Measurements from ENCODE around the gene CH25H.
"Not testable (repeated sequence)": the region's sequence is repeated elsewhere in the genome, so short reads cannot be mapped to it uniquely, and the experiment has no call there.

Gene CH25H

DNA sequence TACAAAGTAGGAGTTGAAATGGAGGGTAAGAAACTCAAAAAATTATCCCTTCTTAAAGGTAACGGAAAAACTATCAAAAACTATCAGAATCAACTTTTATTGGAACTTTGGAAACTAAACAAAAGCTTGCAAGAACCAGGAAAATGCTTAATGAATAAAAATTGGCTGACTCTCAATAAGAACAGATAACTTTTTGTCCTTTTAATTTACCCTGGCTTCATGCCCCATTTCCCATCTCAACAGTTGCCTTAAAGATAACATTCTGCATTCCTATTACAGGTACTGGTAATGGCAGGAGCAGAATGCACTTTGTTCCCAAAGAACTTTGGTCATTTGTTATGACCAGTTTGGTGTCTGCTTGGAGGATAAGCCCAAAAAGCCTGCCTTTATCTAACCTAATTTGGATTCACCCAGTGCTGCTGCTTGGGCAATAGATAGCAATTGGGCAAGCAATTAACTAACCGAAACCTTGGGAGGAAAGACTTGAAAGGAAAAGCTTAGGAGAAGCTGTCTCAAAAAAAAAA lies 17.8 kb downstream of the CH25H start:
- no peak for DNase-seq

DNA sequence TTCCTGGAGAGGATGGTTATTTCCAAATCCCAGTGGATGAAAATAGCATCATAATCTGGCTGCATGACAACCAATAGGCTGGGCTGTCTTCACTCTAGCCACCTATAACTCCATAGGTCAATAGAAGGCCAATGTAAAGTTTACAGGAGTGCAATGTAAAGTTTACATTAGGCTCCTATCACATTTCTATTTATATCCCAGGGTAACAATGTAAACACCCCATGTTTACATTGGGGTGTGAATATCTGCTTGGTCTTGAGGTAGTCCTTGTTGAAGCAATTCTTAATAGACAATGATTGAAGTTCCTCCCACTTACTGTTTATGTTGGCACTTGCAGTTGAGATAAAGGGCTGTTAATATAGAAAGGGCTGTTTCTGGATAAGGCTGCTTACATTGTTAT lies 21.5 kb downstream of the CH25H start:
- no peak for DNase-seq

DNA sequence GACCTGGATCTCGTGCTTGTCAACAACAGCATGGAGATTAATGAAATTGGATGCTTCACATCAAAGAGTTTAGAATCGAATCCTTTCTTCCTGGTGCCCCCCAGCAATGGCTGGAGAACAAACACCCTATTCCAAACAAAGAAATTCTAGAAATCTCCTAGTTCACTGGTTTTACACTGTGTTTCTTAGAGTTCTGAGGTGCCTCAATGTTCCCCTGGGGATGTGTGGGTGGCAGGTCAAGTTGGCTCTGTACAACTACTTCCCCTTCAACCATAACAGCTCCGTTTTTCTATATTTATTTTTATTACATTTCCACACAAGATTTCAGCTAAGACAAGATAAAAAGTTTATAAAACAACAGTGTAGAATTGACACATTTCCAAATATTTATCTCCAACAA lies 22.5 kb downstream of the CH25H start:
- DNase-seq: no peak

DNA sequence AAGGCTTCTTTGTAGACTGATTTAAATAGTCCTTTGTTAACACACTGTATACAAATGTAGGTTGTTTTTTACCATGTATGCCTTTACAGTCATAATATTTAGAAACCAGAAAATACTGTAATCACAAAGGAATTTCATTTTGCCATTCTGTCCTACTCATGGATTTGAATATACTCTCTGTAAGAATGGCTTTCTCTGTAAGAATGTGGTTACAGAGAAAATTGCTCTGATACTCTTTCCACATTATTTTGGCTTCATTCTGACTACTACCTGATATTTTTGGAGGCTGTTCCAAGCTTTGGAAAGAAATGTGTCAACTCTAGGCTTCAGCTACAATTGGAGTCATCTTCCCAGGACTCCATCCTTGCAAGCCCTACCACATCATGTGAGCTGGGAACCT lies 23.5 kb downstream of the CH25H start:
- DNase-seq: no peak

DNA sequence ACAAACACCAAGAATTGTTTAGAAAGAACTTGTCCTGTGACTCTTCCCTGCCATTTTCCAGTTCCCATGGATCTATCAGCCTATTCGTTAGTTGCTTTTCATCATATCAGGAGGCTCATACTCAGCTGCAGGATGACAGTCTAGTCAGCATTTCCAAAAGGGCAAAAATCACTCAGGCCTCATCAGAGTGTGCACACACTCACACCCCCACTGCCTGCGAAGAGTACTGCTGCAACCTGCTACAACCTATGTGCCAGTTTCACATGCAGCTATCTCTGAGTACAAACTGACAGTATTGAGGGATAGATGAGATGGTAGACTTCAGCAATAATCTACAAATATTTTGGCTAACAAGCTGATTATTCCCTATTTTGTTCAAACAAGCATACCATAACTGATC lies 24.2 kb downstream of the CH25H start:
- no peak for DNase-seq

DNA sequence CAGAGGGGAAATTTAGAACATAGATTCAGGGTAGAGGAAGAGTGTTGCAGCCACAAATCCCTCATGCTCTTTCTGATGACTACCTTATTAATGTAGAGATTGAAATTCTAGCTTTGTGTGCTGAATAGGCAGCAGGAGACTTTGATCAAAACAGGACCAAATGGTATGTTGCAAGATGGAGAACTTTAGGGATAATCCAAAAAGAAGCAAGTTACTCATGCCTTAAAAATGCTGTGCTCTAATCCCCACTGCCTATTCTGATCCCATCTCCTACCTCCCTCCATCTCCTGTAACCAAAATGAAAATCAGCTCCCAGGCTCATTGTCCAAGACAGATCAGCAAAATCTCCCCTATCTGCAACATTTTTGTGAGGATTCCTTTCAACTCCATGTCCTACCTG lies 31.3 kb downstream of the CH25H start:
- DNase-seq: no peak

DNA sequence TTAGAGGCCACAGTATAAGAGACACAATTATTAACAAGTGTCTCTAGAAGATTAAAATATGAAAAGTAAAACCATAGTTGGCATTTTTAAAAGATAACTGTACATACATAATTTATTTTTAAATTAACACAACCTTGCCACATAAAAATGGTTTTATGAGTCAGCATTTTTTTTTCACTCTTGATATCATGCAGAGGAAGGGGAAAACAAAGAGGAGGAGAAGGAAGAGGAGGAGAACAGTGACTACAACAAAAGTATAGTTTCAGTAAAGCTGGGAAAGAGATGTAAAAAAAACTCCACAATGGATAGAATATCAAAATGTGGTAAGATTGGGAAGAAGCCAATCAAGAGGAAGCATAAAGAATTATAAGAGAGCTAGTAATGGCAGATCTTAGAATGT lies 34.0 kb downstream of the CH25H start:
- no peak for DNase-seq

DNA sequence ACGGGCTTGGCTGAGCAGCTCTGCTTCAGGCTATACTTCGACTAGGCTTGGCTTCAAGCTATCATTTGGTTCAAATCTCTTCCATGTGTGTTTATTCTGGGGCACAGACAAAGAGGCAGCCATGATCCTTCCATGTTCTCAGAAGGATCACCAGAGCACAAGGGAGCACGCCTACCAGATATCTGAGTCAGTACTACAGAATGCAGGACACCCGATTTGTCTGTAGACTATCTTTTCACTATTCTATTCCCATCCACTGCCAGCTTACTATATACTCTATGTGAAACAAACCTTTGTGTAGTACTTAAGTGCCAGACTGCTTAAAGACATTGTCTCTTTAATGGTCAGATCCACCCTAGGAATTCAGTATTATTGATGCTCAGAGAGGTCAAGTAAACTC lies 35.1 kb downstream of the CH25H start:
- no peak for DNase-seq

DNA sequence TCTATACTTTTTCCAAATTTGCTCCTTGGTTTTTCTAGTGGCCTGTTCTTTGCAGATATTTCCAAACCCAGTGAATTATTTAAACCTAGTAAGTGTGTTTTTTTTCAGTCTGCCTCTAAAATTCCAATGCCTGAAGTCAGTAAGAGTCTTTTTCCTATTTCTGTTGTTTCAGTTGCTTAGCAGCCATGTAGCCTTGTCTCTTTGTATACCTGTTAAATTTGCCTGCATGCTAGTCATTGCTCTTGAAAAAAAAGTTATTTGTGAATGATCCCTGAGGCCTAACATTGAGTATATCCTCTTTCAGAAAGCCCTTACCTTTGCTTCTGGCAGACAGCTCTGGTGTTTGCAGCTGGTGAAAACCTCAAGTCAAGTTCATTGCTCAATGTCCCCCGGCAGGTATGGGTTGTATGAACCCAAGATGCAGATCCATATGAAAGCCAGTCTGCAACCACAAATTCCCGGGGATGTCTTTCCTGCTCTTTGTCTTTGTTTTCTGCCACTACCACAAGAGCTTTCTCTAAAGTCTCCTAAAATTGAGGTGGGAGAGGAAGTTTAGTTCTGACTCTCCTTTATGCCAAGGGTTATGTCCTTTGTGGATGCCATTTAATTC lies 35.7 kb downstream of the CH25H start:
- no peak for DNase-seq

DNA sequence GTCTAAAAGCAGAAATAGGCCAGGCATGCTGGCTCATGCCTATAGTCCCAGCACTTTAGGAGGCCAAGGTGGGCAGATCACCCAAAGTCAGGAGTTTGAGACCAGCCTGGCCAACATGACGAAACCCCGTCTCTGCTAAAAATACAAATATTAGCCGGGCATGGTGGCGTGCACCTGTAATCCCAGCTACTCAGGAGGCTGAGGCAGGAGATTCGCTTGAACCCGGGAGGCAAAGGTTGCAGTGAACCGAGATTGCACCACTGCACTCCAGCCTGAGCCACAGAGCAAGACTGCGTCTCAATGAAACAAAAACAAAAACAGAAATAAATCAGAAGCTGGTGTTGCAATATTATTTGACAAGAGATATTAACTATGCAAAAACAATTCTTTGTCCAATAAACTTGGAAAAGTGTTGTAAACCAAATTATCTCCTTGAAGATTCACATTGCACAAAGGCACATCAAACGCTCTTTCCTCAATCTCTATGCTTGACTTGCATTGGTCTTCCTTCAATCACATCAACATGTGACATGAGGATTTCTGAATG lies 38.7 kb downstream of the CH25H start:
- not testable (repeated sequence) for DNase-seq

DNA sequence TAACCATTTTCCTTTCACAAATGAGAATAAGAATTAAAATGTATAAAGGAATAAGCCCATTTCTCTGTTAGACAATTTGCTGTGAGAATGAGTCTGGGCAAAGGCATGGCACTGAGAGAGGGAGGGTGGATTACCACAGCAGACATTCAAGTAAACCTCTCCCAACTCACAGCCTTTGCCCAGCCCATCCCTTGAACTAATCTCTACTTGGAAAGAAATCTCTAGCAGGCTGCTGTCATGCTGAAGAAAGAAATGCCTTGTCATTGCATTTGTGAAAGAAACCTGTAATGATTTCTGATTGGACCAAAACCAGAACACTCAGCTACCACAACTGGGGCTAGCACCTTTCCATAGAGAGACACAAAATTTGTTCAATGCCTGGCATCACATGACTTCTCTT lies 39.2 kb downstream of the CH25H start:
- no peak for DNase-seq

DNA sequence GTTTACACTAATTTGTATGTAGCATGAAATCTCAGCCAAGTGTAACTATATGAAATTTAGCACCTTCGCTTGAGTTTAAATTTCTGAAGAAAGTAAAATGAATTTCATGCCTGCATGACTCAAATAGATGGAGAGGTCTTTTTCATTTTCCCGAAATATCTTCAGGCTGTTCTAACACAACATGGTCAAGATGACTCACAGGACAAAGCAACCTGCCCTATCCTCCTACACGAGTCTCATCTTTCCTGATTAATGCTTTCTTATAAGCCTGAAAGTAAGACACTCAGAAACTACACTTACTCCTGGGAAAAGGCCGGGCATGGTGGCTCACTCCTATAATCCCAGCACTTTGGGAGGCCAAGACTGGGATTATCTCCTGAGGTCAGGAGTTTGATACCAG lies 41.2 kb downstream of the CH25H start:
- DNase-seq: no peak

DNA sequence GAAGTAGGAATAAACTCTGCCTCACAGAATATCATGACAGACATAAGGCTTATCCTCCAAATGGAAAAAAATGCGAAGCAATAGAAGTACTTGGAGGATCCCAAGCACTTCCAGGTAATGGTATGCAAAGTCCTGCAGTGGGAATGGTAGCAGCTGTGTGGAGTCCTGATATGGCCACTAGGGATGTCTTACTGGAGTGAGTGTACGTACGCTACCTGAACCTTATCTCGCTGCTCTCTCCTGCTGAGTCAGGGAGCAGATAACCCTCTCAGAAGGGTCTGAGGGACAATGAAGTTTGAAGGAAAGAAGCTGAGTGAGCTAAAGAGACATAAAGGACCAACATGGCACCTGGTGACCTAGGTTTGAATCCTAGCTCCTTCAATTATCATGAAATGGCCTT lies 42.2 kb downstream of the CH25H start:
- no peak for DNase-seq

DNA sequence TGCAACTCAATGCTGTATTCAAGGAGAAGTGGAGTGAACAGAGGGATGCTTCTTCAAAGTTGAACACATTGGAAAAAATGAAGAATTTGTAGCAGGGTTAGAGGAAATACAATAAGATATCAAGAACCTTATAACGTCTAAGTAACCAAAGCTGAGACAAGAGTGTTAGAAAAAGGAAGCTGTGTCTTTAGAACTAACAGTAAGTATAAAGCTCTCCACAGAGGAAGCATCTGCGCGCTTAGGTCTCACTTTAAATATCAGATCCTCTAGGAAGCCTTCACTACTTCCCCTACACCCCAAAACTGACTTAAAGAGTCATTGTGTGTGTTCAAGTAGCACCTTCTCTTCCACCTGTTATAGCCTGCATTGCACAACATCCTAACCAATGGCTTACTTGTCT lies 43.0 kb downstream of the CH25H start:
- DNase-seq: no peak

DNA sequence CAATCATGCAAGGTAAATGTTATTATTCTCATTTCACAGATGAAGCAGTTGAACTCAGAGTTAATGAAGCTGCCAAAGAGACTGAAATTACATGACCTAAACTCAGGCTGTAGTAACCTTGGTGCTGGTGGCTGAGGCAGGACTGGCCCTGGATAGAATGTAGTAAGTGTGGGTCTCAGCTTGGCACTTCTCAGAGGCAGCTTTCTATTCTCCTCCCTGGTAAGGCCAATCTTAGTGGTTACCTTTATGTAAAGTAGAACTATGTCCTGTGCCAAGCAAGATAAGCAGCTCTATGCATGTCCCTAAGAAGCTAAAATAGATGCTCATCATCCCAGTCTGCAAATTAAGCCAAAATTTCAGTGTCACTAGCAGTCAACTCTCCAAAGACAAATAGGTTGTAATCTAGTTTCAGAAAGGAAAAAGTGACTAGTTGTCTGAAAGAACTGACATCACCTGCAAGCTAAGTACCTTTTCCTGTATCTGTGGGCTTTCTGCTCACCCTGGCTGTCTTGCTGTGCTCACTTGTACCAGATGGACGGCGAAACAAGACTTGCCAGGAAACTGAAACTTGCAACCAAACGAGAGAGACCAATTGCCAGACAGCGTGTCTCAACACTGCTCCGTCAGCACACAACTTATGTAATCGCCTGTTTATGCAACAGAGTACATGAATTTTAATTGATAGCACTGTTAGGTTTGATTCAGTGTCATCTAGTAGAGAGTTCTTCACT lies 43.7 kb downstream of the CH25H start:
- peak; percentile 5 to 26 (median 14) for DNase-seq

DNA sequence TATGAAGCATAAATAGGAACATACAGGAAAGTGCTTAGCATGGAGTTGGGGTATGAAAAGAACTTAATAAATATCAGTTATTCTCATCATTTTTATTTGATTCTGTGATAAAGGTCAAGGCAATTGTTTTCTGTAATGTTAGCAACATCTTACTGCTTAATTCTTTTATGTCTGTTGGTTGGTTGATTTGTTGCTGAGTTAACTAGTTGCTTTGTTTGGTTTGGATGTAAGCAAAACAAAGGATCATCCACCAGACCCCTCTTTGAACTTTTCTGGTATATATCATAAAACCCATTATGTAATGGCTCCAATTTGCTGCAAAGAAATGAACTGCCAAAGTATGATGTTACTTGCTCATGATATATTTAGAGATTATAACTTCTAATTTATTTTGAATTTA lies 44.5 kb downstream of the CH25H start:
- no peak for DNase-seq

DNA sequence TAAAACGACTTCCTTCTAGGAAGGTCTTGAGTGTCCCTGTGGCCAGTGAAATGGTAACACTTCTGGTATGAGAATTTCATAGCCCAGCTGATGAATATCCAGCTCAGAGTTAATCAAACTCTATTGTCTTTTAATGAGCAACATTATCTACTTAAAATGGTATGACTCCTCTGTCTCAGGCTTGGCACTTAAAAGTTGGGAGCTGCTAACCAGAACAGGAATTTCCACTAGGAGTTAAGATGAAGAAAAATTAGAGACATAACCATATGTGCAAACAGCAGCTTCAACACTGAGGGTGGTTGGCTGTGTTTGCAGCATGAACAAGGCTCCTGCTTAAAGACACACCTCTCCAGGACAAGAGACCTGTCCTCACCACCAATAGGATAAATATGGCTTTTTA lies 46.8 kb downstream of the CH25H start:
- DNase-seq: no peak

DNA sequence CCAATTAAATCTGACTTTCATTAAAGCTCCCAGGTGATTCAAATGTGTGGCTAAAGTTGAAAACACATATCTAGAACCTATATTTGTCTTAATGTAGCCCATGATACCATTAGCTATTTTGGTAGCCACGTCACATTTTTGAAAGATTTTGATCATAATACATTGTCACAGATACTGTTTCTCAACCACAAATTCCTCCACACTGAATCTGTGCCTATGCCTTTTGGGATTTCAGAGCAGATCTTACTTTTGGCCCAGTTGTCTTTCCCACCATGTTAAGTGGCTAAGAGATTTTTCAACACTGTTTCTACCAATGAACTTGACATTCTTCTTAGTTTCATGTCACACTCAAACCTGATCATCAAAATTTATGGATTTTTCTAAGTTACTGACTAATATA lies 47.4 kb downstream of the CH25H start:
- DNase-seq: no peak

DNA sequence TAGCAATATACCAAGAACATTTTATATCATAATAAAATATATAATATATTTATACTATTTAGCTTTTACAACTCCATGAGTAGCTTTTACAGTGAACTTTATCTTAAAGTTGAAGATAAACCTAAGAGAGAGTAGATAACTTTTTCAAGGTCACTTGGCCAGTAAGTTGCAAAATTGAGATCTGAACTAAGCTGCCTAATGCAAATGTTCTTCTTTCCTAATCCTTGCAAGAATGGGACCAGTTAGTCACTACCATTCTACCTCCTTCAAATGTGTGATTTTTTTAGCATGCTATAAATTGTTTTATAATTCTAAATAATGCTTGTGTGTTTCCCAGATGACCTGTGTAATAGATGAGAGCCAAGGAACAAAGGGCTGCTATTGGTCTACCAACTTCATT lies 47.8 kb downstream of the CH25H start:
- no peak for DNase-seq

DNA sequence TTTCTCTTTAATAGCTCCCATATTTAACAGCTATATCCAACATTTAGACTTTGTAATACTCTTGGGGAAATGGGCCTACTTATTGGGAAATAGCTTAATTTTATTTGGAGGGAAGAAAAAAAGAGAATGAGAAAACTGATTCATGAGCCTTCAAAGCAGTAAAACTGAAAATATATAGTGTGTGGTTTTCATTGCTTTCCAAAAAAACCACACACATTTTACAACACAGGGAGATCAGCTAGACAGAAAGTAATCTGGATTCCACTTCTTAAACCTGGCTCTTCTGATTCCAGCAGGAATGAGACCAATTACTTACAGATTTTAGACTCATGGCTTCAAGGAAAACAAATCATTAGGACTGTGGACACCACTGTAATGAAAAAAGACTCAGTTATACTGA lies 48.7 kb downstream of the CH25H start:
- no peak for DNase-seq

DNA sequence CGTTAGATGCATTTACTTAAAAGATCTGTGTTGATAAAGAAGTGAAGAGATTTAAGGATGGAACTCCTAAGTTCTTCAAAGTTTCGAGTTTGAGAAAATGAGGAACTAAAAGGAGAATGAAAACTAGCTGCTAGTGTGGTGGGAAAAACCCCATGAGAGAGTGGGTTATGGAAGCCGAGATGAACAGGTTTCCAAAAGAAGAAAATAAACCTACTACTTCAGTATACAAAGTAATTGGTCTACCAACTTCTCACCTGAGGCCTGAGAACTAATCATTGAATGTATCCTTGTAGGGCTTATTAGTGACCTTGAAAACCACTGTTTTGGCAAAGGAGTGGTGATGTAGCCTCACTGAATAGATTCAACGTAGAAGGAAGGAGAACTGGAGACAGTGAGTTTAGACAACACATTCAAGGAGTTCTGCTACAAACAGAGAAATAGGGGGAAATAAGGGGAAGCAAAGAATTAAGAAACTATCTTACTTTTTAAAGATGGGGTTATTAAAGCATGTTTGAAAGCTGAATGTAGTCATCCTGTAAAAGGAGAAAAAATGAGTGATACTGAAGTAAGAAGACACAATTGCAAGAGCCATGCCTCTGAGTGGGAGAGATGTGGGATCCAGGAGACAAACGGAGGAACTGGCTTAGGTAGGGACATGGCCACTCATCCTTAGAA lies 50.8 kb downstream of the CH25H start:
- DNase-seq: no peak
